NCI-H146 treated with DMSO at 0.1 percent for 48 hours (cell line): Measurements from ENCODE around the gene OLIG1.

Experiments used
- DNase-seq: peaks from one replicate; lab custom pipeline; 2025; ENCODE audit not compliant: unreplicated experiment; lab: John Stamatoyannopoulos, UW

The OLIG1 gene

DNA sequence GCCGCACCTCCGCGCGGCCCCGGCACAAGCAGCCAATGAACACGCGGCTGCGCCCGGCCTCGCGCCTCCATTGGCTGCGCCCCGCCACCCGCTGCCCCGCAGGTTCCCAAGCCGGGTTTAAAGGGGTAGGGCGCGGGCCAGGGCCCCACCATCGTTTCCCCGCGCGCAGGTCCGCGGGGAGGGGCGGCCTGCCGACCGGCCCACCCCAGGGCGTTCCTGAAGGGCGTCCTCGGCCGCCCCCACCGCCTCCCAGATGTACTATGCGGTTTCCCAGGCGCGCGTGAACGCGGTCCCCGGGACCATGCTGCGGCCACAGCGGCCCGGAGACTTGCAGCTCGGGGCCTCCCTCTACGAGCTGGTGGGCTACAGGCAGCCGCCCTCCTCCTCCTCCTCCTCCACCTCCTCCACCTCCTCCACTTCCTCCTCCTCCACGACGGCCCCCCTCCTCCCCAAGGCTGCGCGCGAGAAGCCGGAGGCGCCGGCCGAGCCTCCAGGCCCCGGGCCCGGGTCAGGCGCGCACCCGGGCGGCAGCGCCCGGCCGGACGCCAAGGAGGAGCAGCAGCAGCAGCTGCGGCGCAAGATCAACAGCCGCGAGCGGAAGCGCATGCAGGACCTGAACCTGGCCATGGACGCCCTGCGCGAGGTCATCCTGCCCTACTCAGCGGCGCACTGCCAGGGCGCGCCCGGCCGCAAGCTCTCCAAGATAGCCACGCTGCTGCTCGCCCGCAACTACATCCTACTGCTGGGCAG is at the start of gene OLIG1:
Gene OLIG1 (plus strand): TSS at position 148 of the 750 bp plus-strand sequence. CDS start 106 bp downstream, at position 254.
- no peak for DNase-seq

DNA sequence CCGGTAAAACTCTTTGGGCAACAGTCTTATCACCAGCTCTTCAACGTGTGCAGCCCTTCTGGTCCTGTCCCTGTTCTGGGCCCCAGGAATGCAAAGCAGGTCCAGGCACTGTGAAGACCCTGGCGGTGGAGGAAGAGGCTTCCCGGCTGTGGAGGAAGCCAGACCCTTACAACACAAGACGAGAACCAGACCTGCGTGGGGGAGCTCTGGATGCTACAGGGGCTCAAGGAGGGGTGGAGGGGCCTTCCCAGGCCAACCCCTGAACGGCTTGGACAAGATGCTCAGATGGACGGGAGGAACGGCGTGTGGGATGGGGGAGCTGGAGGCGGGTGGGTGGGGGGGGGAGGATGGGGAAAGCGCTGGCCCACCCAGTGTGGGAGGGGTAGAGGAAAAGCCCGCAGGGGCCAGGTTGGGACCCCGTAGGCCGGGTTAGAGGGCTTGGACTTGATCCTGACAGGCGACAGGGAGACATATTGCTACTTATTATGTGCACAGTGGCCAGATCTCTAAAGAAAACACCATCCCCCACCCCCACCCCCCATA is 49.3 kb upstream of the OLIG1 start:
- DNase-seq = no peak

DNA sequence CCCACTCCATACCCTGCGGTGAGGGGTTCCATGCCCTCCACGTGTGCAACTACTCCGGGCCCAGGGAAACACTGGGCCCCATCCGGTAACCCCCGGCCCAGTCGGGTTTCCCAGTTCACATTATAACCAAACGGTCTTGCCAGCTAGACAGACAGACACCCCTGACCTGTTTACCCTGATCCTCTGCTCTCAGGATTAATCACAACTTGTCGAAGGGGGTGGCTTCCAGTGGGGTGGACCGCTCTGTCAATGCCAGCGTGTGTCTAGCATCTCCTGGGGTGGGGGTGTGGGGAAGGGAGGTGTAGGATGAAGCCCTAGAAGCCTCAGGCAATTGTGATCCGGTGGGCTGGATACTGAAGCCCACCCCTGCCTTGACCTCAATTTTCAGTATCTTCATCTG is 48.8 kb upstream of the OLIG1 start:
- no peak for DNase-seq

GRCh38 chr21:33021667-33022066 is 48.3 kb upstream of the OLIG1 start:
- no peak for DNase-seq

- DNase-seq = no peak
Measured at GRCh38 chr21:33022489-33022827, 47.5 kb upstream of the OLIG1 start.

- DNase-seq = no peak
Measured at GRCh38 chr21:33022828-33023573, 46.9 kb upstream of the OLIG1 start.

DNA sequence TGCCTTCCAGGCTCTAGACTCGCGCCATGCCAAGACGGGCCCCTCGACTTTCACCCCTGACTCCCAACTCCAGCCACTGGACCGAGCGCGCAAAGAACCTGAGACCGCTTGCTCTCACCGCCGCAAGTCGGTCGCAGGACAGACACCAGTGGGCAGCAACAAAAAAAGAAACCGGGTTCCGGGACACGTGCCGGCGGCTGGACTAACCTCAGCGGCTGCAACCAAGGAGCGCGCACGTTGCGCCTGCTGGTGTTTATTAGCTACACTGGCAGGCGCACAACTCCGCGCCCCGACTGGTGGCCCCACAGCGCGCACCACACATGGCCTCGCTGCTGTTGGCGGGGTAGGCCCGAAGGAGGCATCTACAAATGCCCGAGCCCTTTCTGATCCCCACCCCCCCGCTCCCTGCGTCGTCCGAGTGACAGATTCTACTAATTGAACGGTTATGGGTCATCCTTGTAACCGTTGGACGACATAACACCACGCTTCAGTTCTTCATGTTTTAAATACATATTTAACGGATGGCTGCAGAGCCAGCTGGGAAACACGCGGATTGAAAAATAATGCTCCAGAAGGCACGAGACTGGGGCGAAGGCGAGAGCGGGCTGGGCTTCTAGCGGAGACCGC is 46.3 kb upstream of the OLIG1 start:
- no peak for DNase-seq

DNA sequence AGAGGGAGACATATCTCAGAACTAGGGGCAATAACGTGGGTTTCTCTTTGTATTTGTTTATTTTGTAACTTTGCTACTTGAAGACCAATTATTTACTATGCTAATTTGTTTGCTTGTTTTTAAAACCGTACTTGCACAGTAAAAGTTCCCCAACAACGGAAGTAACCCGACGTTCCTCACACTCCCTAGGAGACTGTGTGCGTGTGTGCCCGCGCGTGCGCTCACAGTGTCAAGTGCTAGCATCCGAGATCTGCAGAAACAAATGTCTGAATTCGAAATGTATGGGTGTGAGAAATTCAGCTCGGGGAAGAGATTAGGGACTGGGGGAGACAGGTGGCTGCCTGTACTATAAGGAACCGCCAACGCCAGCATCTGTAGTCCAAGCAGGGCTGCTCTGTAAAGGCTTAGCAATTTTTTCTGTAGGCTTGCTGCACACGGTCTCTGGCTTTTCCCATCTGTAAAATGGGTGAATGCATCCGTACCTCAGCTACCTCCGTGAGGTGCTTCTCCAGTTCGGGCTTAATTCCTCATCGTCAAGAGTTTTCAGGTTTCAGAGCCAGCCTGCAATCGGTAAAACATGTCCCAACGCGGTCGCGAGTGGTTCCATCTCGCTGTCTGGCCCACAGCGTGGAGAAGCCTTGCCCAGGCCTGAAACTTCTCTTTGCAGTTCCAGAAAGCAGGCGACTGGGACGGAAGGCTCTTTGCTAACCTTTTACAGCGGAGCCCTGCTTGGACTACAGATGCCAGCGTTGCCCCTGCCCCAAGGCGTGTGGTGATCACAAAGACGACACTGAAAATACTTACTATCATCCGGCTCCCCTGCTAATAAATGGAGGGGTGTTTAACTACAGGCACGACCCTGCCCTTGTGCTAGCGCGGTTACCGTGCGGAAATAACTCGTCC is 45.5 kb upstream of the OLIG1 start:
- no peak for DNase-seq

- DNase-seq = no peak
Measured at GRCh38 chr21:33025106-33025488, 44.8 kb upstream of the OLIG1 start.

- no peak for DNase-seq
Measured at GRCh38 chr21:33025489-33026442, 44.2 kb upstream of the OLIG1 start, which contains the start of gene OLIG2. OLIG2 (plus strand) TSS chr21:33025935; CDS start chr21:33026863, 928 bp downstream.

- DNase-seq = no peak
Measured at GRCh38 chr21:33026443-33026858, 43.5 kb upstream of the OLIG1 start.

DNA sequence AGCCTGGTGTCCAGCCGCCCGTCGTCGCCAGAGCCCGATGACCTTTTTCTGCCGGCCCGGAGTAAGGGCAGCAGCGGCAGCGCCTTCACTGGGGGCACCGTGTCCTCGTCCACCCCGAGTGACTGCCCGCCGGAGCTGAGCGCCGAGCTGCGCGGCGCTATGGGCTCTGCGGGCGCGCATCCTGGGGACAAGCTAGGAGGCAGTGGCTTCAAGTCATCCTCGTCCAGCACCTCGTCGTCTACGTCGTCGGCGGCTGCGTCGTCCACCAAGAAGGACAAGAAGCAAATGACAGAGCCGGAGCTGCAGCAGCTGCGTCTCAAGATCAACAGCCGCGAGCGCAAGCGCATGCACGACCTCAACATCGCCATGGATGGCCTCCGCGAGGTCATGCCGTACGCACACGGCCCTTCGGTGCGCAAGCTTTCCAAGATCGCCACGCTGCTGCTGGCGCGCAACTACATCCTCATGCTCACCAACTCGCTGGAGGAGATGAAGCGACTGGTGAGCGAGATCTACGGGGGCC is 43.0 kb upstream of the OLIG1 start:
- no peak for DNase-seq

- no peak for DNase-seq
Measured at GRCh38 chr21:33027401-33028286, 42.3 kb upstream of the OLIG1 start.

GRCh38 chr21:33028287-33028670 is 41.7 kb upstream of the OLIG1 start:
- DNase-seq = no peak

DNA sequence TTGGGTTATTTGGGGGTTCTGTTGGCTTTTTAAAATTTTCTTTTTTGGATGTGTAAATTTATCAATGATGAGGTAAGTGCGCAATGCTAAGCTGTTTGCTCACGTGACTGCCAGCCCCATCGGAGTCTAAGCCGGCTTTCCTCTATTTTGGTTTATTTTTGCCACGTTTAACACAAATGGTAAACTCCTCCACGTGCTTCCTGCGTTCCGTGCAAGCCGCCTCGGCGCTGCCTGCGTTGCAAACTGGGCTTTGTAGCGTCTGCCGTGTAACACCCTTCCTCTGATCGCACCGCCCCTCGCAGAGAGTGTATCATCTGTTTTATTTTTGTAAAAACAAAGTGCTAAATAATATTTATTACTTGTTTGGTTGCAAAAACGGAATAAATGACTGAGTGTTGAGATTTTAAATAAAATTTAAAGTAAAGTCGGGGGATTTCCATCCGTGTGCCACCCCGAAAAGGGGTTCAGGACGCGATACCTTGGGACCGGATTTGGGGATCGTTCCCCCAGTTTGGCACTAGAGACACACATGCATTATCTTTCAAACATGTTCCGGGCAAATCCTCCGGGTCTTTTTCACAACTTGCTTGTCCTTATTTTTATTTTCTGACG is 41.1 kb upstream of the OLIG1 start:
- no peak for DNase-seq

DNA sequence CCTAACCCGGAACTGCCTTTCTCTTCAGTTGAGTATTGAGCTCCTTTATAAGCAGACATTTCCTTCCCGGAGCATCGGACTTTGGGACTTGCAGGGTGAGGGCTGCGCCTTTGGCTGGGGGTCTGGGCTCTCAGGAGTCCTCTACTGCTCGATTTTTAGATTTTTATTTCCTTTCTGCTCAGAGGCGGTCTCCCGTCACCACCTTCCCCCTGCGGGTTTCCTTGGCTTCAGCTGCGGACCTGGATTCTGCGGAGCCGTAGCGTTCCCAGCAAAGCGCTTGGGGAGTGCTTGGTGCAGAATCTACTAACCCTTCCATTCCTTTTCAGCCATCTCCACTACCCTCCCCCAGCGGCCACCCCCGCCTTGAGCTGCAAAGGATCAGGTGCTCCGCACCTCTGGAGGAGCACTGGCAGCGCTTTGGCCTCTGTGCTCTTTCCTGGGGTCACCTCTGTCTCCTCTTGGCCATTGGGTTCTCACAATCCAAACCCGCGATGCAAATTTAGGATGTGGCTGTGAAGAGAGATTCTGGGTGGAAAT is 40.5 kb upstream of the OLIG1 start:
- no peak for DNase-seq

- DNase-seq = no peak
Measured at GRCh38 chr21:33029975-33030461, 39.9 kb upstream of the OLIG1 start.

DNA sequence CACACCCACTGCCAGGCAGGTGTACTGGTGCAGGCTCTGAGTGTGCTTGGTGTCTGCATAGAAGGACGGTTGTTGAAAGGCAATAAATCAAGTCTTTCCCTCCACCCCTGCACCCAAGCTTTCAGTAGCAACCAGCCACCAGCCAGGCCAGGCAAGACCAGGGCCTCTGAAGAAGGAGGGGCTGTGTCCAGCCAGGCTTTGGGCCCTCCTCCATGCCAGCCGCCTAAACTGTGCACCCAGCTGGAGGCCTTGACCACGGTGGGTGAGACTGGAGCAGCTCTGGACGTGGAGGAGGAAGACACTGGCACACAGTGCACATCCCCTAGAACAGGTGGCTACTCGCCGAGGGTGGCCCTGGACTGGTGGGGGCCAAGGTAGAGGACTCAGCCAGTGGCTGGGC is 39.3 kb upstream of the OLIG1 start:
- DNase-seq = no peak
